Natural killer cell treated with Interleukin-12 subunit alpha and Interleukin-12 subunit beta and Interleukin-15 and Interleukin-18, amount 100 ng/mL, for 72 hours (primary cell): Measurements from ENCODE around the gene CPM. TPM values are rescaled to one million over a fixed set of nuclear protein-coding genes. Genes with fewer than 3 reads are reported as not detected.

Source experiments
- ATAC-seq, 2 donors: fragments of 150-1000 bp; cut with Tn5 transposase in 1 of 2; sonication (Bioruptor Pico), chemical (Tn5 transposase) in 1 of 2; 2 replicates each; pipeline ENCODE4 v1.10.0; 2021
- DNase-seq: peaks from one replicate; pipeline ENCODE4 v3.0.0; 2022; ENCODE audit warnings: low spot score
- H3K27ac Mint-ChIP-seq, 2 donors: 1 replicate in 1 of 2; 2 replicates in 1 of 2; pipeline ENCODE4 v1.8.0; 2022; ENCODE audit warnings: mixed read lengths in 2 of 2, mild to moderate bottlenecking in 1 of 2, moderate library complexity in 1 of 2
- H3K27me3 Mint-ChIP-seq, 2 donors: 1 replicate in 1 of 2; 2 replicates in 1 of 2; pipeline ENCODE4 v1.8.0; 2022; ENCODE audit warnings: mixed read lengths in 2 of 2
- H3K36me3 Mint-ChIP-seq: one replicate; pipeline ENCODE4 v1.8.0; 2022; ENCODE audit warnings: mixed read lengths
- H3K4me1 Mint-ChIP-seq, 2 donors: 1 replicate in 1 of 2; 2 replicates in 1 of 2; pipeline ENCODE4 v1.8.0; 2022; ENCODE audit warnings: low read depth in 2 of 2, mixed read lengths in 2 of 2, mild to moderate bottlenecking in 1 of 2
- H3K4me3 Mint-ChIP-seq: one replicate; pipeline ENCODE4 v1.8.0; 2022; ENCODE audit warnings: mixed read lengths
- H3K9me3 Mint-ChIP-seq: 2 replicates; pipeline ENCODE4 v1.8.0; 2022; ENCODE audit warnings: mixed read lengths
- total RNA-seq, 2 donors: library from RNA; stranded (reverse); gene quantifications; one replicate each; pipeline ENCODE4 v1.2.3, GENCODE V29; 2022

The CPM gene
- total RNA-seq, 2 donors from 2014 or later: 3.7 to 5.3 TPM

GRCh38 chr12:68963856-68964745 is 31.1 kb upstream of the CPM start:
- peak in 1 of 2 donors; percentile 13 for ATAC-seq

GRCh38 chr12:68962877-68963855 is 30.2 kb upstream of the CPM start:
- H3K4me1 Mint-ChIP-seq: peaks cover 23 to 34% of the 10 kb centered on the region in 2 donors
- H3K4me3 Mint-ChIP-seq: peak overlapping the region; percentile 6
- ATAC-seq (peak; percentile 45 to 69), DNase-seq (no peak)
- H3K27me3 Mint-ChIP-seq: peaks cover 0 to 11% of the 10 kb centered on the region in 2 donors
- H3K27ac Mint-ChIP-seq: peak overlapping the region; percentile 4 to 83
- peaks cover 3% of the 10 kb centered on the region for H3K9me3 Mint-ChIP-seq
- H3K36me3 Mint-ChIP-seq: no peaks in the 10 kb centered on the region

More at GRCh38 chr12:68963856-68964745, 31.1 kb upstream of the CPM start:
- peak overlapping the region; percentile 6 for H3K4me3 Mint-ChIP-seq
- H3K27ac Mint-ChIP-seq: peak overlapping the region; percentile 4 to 83
- no peaks in the 10 kb centered on the region for H3K9me3 Mint-ChIP-seq
- H3K27me3 Mint-ChIP-seq: peaks cover 0 to 7% of the 10 kb centered on the region in 2 donors
- no peak for DNase-seq
- peaks cover 14 to 25% of the 10 kb centered on the region in 2 donors for H3K4me1 Mint-ChIP-seq
- no peaks in the 10 kb centered on the region for H3K36me3 Mint-ChIP-seq

GRCh38 chr12:68959891-68960464 is 27.0 kb upstream of the CPM start:
- no peak for ATAC-seq
- Mint-ChIP-seq H3K27me3 (peaks cover 0 to 5% of the 10 kb centered on the region in 2 donors), H3K4me3 (no peak overlapping the region), H3K36me3 (no peaks in the 10 kb centered on the region), H3K4me1 (peaks cover 27 to 39% of the 10 kb centered on the region in 2 donors), H3K27ac (peak overlapping the region in 1 of 2 donors; percentile 87), H3K9me3 (peaks cover 3% of the 10 kb centered on the region)
- DNase-seq: no peak

GRCh38 chr12:68959143-68959858 is 26.3 kb upstream of the CPM start:
- Mint-ChIP-seq H3K4me3 (peak overlapping the region; percentile 77), H3K9me3 (peaks cover 3% of the 10 kb centered on the region), H3K36me3 (no peaks in the 10 kb centered on the region), H3K27me3 (peaks cover 0 to 8% of the 10 kb centered on the region in 2 donors), H3K4me1 (peaks cover 27 to 35% of the 10 kb centered on the region in 2 donors), H3K27ac (peak overlapping the region; percentile 82 to 87)
- ATAC-seq: no peak
- no peak for DNase-seq

GRCh38 chr12:68958322-68958721 is 25.4 kb upstream of the CPM start:
- ATAC-seq (peak; percentile 87 to 90), DNase-seq (peak; percentile 66)
- Mint-ChIP-seq H3K27ac (peak overlapping the region; percentile 82 to 87), H3K9me3 (peaks cover 3% of the 10 kb centered on the region), H3K4me3 (peak overlapping the region; percentile 77), H3K36me3 (no peaks in the 10 kb centered on the region), H3K4me1 (peaks cover 21 to 29% of the 10 kb centered on the region in 2 donors), H3K27me3 (peaks cover 0 to 9% of the 10 kb centered on the region in 2 donors)

GRCh38 chr12:68957273-68957672 is 24.3 kb upstream of the CPM start:
- Mint-ChIP-seq H3K4me1 (peaks cover 19 to 21% of the 10 kb centered on the region in 2 donors), H3K4me3 (no peak overlapping the region), H3K9me3 (peaks cover 3% of the 10 kb centered on the region), H3K27me3 (peaks cover 0 to 9% of the 10 kb centered on the region in 2 donors), H3K27ac (peak overlapping the region in 1 of 2 donors; percentile 25), H3K36me3 (no peaks in the 10 kb centered on the region)
- DNase-seq: no peak
- no peak for ATAC-seq

- Mint-ChIP-seq H3K4me1 (peaks cover 19 to 21% of the 10 kb centered on the region in 2 donors), H3K36me3 (no peaks in the 10 kb centered on the region), H3K9me3 (peaks cover 3% of the 10 kb centered on the region), H3K4me3 (no peak overlapping the region), H3K27ac (no peak overlapping the region), H3K27me3 (peaks cover 2 to 9% of the 10 kb centered on the region in 2 donors)
- ATAC-seq (no peak), DNase-seq (no peak)
Measured at GRCh38 chr12:68956466-68956865, 23.5 kb upstream of the CPM start.

GRCh38 chr12:68954811-68955210 is 21.8 kb upstream of the CPM start:
- DNase-seq: no peak
- Mint-ChIP-seq H3K4me1 (peaks cover 19 to 21% of the 10 kb centered on the region in 2 donors), H3K27me3 (peaks cover 10 to 13% of the 10 kb centered on the region in 2 donors), H3K4me3 (no peak overlapping the region), H3K27ac (peak overlapping the region in 1 of 2 donors; percentile 26), H3K9me3 (peaks cover 3% of the 10 kb centered on the region), H3K36me3 (no peaks in the 10 kb centered on the region)
- ATAC-seq: no peak

- H3K36me3 Mint-ChIP-seq: no peaks in the 10 kb centered on the region
- H3K4me3 Mint-ChIP-seq: no peak overlapping the region
- H3K4me1 Mint-ChIP-seq: peaks cover 7 to 8% of the 10 kb centered on the region in 2 donors
- DNase-seq (no peak), ATAC-seq (no peak)
- H3K27ac Mint-ChIP-seq: peak overlapping the region in 1 of 2 donors; percentile 13
- H3K9me3 Mint-ChIP-seq: no peaks in the 10 kb centered on the region
- H3K27me3 Mint-ChIP-seq: peaks cover 10% of the 10 kb centered on the region in 2 donors
Measured at GRCh38 chr12:68953536-68953935, 20.6 kb upstream of the CPM start.

GRCh38 chr12:68951652-68952051 is 18.7 kb upstream of the CPM start:
- no peak overlapping the region for H3K4me3 Mint-ChIP-seq
- H3K9me3 Mint-ChIP-seq: no peaks in the 10 kb centered on the region
- H3K27me3 Mint-ChIP-seq: peaks cover 12 to 18% of the 10 kb centered on the region in 2 donors
- H3K27ac Mint-ChIP-seq: no peak overlapping the region
- H3K36me3 Mint-ChIP-seq: no peaks in the 10 kb centered on the region
- DNase-seq: no peak
- H3K4me1 Mint-ChIP-seq: no peaks in the 10 kb centered on the region
- ATAC-seq: no peak

GRCh38 chr12:68950511-68950910 is 17.5 kb upstream of the CPM start:
- peaks cover 12 to 18% of the 10 kb centered on the region in 2 donors for H3K27me3 Mint-ChIP-seq
- H3K27ac Mint-ChIP-seq: no peak overlapping the region
- no peaks in the 10 kb centered on the region for H3K4me1 Mint-ChIP-seq
- DNase-seq (no peak), ATAC-seq (no peak)
- no peak overlapping the region for H3K4me3 Mint-ChIP-seq
- no peaks in the 10 kb centered on the region for H3K36me3 Mint-ChIP-seq
- no peaks in the 10 kb centered on the region for H3K9me3 Mint-ChIP-seq

GRCh38 chr12:68945255-68945654 is 12.3 kb upstream of the CPM start:
- DNase-seq (no peak), ATAC-seq (no peak)
- Mint-ChIP-seq H3K27me3 (peaks cover 13 to 18% of the 10 kb centered on the region in 2 donors), H3K4me3 (no peak overlapping the region), H3K4me1 (no peaks in the 10 kb centered on the region), H3K27ac (no peak overlapping the region), H3K36me3 (no peaks in the 10 kb centered on the region), H3K9me3 (no peaks in the 10 kb centered on the region)
